Measurements from ENCODE around the gene CNRIP1. TPM values are rescaled to one million over a fixed set of nuclear protein-coding genes. Genes with fewer than 3 reads are reported as not detected.

Gene CNRIP1
- total RNA-seq, 1 experiment from 2014 or later: 14.0 TPM

DNA sequence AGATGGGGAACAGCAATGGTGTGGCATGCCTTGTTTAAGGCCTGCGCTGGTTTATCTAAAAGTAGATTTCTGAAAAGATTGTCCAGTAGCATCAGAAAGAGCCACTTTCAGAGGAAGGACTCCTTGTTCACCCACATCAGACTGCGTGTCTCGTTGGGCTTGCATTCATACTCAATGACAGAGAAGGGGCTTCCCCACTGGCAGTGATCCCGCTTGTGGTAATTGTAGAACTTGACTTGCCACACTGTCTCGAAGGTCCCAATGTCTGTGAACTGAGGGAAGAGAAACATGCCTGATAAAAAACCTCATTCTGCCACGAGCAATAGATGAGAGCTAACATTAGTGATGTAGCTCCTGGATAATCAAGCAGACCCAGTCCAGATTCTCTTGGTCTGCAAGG, 26.0 kb downstream of the CNRIP1 start:
- no peaks in the 10 kb centered on the region for H3K36me3 ChIP-seq
- H3K9me3 ChIP-seq (replicated peaks): no peaks in the 10 kb centered on the region
- no peak overlapping the region for H3K4me3 ChIP-seq
- no peak for DNase-seq (ENCODE audit: low read depth in 1 of 2, low spot score in 2 of 2)
- H3K27me3 ChIP-seq (replicated peaks): no peaks in the 10 kb centered on the region
- H3K27ac ChIP-seq: no peak overlapping the region
- no peaks in the 10 kb centered on the region for H3K4me1 ChIP-seq (replicated peaks)

DNA sequence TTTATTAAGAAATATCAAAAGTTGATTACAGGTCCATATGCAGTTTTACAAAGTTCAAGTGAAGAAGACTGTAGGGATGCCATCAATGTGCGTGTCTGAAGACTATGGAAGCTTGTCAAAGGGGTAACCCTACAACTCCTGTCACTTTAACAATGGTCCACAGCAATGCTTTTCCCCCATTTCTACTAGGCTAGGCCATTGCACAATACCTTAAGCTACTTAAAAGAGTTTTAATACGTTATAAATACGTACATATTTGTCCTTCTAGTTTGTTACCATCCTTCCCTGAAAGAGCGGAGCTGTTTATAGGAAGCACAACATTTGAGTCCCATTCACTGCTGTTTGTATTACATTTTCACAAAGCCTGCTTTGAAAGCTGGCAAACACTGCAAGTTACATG, 26.7 kb downstream of the CNRIP1 start:
- Histone ChIP-seq H3K36me3 (no peaks in the 10 kb centered on the region), H3K4me1 (replicated peaks) (no peaks in the 10 kb centered on the region), H3K4me3 (no peak overlapping the region)

DNA sequence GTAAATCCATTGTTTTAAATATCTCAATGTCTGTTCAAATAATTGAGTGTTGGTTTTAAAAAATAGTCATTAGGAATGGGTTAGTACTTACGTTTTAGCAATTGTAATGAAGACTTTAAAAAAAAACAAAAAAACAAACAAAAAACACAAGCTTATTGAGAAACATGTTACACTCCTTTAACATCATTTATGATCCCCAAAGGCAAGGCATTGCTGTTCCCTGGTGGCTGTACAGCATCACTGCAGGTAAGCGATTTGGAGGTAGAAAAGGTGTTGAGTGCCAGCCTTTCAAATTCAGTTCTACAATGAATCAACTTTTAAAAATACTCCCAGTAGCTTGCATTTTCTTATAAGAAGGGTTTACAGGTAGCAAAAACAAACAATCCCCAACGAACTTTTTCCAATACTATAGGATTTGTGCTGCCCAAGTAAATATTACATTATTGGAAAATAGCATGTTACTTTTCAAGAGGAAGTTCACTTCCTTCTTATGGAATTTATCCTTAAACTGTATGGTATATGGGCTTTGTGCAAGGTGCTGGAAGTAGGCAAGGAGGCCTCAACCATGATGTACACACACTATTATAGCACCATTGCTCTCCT, 27.5 kb downstream of the CNRIP1 start:
- no peaks in the 10 kb centered on the region for H3K9me3 ChIP-seq (replicated peaks)
- H3K27ac ChIP-seq: no peak overlapping the region
- no peak overlapping the region for H3K4me3 ChIP-seq
- no peaks in the 10 kb centered on the region for H3K27me3 ChIP-seq (replicated peaks)
- H3K4me1 ChIP-seq (replicated peaks): no peaks in the 10 kb centered on the region
- H3K36me3 ChIP-seq: no peaks in the 10 kb centered on the region
- no peak for DNase-seq (ENCODE audit: low read depth in 1 of 2, low spot score in 2 of 2)

More for the DNA sequence above, 26.7 kb downstream of the CNRIP1 start:
- no peaks in the 10 kb centered on the region for H3K27me3 ChIP-seq (replicated peaks)
- no peak for DNase-seq (ENCODE audit: low read depth in 1 of 2, low spot score in 2 of 2)
- H3K9me3 ChIP-seq (replicated peaks): no peaks in the 10 kb centered on the region
- H3K27ac ChIP-seq: no peak overlapping the region

DNA sequence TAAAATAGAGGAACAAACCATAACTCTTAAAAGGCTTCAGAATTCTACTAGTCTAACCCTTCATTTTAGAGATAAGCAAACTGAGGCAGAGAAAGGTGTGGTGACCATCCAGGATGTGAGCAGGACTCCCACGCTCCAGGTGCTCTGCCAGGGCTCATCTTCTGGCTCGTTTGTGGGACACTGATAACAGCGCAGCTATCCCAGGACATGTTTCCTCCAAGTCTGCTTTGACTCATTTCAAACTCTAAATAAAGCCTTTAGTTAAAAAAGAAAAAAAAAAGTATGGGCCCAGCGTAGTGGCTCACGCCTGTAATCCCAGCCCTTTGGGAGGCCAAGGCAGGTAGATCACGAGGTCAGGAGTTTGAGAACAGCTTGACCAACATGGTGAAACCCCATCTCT, 28.4 kb downstream of the CNRIP1 start:
- H3K36me3 ChIP-seq: no peaks in the 10 kb centered on the region
- no peak overlapping the region for H3K27ac ChIP-seq
- no peaks in the 10 kb centered on the region for H3K9me3 ChIP-seq (replicated peaks)
- no peak for DNase-seq (ENCODE audit: low read depth in 1 of 2, low spot score in 2 of 2)
- no peaks in the 10 kb centered on the region for H3K4me1 ChIP-seq (replicated peaks)
- no peaks in the 10 kb centered on the region for H3K27me3 ChIP-seq (replicated peaks)
- no peak overlapping the region for H3K4me3 ChIP-seq

DNA sequence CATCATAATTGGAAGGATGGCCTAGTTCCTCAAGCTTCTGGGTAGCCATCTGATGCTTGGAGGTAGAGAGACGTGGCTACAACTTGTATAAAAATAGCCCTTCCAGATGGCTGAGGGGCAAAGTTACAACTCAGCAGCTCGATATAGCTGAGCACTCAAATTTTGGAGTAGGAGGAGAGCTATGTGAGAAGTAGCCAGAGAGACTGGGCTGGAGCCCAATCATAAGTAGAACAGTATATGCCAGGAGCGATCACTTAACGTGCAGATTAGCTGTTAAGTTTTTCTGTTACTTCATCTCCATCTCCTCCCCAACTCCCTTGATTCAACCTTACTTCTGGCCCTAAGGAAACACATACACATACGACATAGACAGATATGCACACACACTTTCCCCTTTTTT, 28.8 kb downstream of the CNRIP1 start:
- Histone ChIP-seq H3K4me1 (replicated peaks) (no peaks in the 10 kb centered on the region), H3K9me3 (replicated peaks) (no peaks in the 10 kb centered on the region), H3K27me3 (replicated peaks) (no peaks in the 10 kb centered on the region), H3K36me3 (no peaks in the 10 kb centered on the region), H3K4me3 (no peak overlapping the region), H3K27ac (no peak overlapping the region)
- DNase-seq (ENCODE audit: low read depth in 1 of 2, low spot score in 2 of 2): no peak

DNA sequence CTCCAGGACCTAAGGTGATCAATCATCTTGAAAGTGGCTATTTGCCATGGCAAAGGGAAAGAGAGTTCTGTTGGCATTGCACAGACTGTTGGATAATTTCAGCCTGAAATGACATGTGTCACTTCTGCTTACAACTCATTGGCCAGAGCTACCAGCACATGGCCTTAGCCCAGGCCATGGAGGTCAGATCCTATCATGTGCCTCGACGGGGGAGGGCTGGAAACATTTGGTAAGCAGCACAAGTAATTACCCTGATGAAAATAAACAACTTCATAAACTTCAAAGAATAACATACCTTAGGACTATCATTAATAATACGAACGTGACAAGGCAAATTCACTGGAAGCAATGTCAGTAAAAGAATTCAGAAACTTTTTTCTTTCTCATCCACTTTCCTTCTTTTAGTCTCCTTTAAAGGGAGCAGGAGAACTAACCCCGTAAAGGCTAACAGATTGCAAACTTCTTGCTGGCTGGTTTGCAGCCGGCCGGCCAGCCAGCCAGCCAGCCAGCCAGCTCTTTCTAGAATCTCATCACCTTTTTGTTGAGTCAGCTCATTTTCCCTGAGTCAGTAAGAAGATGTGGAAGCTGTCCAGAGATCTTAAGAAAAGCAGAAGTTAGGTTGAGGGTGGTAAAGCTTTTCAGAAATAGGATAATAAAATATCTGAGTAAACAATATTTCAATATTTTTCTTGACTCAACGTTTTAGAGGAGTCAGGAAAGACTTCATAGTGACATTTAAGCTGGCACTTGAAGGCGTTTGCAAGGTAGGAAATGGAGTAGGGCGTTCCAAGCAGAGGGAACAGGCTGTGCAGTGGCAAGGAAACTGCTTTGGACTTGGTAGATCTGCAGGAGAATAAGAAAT, 31.9 kb downstream of the CNRIP1 start:
- no peaks in the 10 kb centered on the region for H3K36me3 ChIP-seq
- no peak overlapping the region for H3K4me3 ChIP-seq
- no peaks in the 10 kb centered on the region for H3K9me3 ChIP-seq (replicated peaks)
- no peaks in the 10 kb centered on the region for H3K27me3 ChIP-seq (replicated peaks)
- no peak overlapping the region for H3K27ac ChIP-seq
- DNase-seq (ENCODE audit: low read depth in 1 of 2, low spot score in 2 of 2): no peak
- no peaks in the 10 kb centered on the region for H3K4me1 ChIP-seq (replicated peaks)

DNA sequence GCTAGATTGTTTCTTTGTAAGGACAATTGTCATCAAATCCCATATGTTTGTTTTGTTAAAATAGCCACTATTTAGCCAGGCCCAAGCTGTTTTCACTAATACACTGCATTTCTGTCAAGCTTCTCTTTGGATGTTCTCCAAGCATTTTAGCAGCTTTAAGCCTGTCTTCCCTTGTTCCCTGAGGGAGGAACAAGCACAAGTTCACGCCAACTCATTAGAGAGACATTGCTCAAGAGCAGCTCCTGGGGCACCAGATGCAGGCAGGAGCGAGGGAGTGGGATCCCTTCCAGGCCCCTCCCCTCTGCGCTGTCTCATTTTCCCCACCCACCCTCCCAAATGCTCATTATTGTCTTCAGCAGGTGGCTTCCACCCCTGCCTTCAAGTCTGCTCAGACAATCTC, 34.9 kb downstream of the CNRIP1 start:
- Histone ChIP-seq H3K4me1 (replicated peaks) (no peaks in the 10 kb centered on the region), H3K9me3 (replicated peaks) (no peaks in the 10 kb centered on the region), H3K27me3 (replicated peaks) (no peaks in the 10 kb centered on the region; the same call in none of the 2 replicates), H3K4me3 (no peak overlapping the region), H3K36me3 (no peaks in the 10 kb centered on the region), H3K27ac (no peak overlapping the region)
- DNase-seq (ENCODE audit: low read depth in 1 of 2, low spot score in 2 of 2): no peak

DNA sequence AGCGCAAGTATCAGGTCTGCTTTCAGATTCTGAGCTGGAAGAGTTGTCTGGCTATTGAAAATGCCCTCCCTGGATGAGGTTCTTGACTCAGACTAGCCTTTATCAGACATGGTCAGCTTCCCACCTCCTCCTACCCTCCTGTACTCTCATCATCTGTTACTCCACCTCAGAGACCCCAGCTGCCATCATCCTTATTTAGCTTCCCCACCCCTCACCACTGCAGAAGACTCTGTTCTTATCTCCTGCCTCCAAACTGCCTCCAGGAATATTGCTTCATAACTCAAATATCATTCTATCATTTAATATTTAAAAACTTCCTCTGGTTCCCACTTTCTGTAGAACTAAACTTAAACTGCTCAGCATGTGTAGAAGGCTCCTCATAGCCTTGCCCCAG, 36.3 kb downstream of the CNRIP1 start:
- DNase-seq (ENCODE audit: low read depth in 1 of 2, low spot score in 2 of 2): no peak
- Histone ChIP-seq H3K27ac (no peak overlapping the region), H3K36me3 (no peaks in the 10 kb centered on the region), H3K27me3 (replicated peaks) (peaks cover 1% of the 10 kb centered on the region), H3K9me3 (replicated peaks) (no peaks in the 10 kb centered on the region), H3K4me3 (no peak overlapping the region), H3K4me1 (replicated peaks) (no peaks in the 10 kb centered on the region)

DNA sequence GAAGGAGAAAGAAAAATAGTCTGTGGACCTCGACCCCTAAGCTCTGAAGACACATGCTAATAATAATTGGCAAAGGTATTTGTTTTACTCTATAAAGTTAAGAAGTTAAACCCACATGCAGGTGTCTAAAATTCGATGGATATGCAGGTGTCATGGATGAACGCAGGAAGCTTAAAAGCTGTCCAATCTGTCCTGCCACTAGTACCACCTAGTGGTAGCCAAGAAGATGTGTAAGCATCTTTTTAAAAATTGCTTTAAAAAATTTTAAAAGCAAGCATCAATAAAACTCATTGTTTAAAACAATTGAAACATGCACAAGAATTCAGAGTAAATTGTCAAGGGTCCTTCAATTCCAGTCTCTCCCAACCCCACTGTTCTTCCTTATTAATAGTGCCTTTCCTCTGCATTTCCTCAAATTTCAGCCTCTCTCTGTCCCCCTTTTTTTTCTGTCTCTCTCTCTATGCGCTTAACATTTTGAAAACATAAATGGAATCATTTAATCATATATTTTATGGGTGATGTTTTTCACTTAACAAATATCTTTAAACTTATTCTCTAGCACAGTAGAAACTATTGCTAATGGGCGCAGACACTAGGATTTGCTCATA, 36.8 kb downstream of the CNRIP1 start:
- DNase-seq (ENCODE audit: low read depth in 1 of 2, low spot score in 2 of 2): peak in 1 of 2 experiments; percentile 19
- H3K4me1 ChIP-seq (replicated peaks): no peaks in the 10 kb centered on the region
- peaks cover 6% of the 10 kb centered on the region for H3K27me3 ChIP-seq (replicated peaks)
- H3K36me3 ChIP-seq: no peaks in the 10 kb centered on the region
- H3K4me3 ChIP-seq: no peak overlapping the region
- H3K9me3 ChIP-seq (replicated peaks): no peaks in the 10 kb centered on the region
- H3K27ac ChIP-seq: no peak overlapping the region

DNA sequence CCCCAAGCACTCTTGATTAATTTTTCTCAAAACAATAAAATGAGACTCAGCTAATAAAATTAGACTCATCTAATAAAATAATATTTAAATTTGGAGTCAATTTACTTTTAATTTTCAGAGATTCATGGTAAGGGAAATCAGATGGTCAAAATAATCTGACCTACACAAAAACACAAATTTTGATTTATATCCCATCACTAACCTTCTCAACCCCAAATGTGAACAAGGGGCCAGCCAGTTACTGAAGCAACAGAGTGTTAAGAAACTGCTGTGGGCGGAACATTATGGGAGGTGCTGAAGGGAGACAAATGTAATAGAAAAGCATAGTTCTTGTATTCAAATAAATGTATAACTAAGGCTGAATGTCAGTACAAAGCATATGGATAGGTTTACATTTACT, 39.0 kb downstream of the CNRIP1 start:
- Histone ChIP-seq H3K4me1 (replicated peaks) (no peaks in the 10 kb centered on the region), H3K27ac (no peak overlapping the region), H3K9me3 (replicated peaks) (no peaks in the 10 kb centered on the region), H3K27me3 (replicated peaks) (peaks cover 6% of the 10 kb centered on the region), H3K36me3 (no peaks in the 10 kb centered on the region), H3K4me3 (no peak overlapping the region)
- DNase-seq (ENCODE audit: low read depth in 1 of 2, low spot score in 2 of 2): no peak

DNA sequence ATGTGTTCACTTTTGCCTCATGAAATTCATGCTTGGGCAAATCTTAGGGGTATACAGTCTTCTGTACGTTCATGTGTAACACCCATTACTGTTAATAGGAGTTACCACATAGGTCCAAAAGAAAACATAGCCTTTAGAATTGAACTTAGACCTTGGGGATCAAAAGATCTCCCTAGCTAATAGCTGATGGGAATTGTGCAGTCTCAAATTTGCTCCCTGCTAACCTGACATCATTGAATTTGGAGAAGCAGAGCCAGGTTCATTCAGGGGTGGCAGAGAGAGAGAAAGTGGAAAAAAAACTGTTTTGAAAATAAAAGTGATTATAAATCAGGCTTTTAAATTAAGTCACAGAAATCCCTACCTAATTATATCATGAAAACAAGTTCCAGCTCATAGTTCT, 39.4 kb downstream of the CNRIP1 start:
- H3K4me3 ChIP-seq: no peak overlapping the region
- no peaks in the 10 kb centered on the region for H3K36me3 ChIP-seq
- no peak for DNase-seq (ENCODE audit: low read depth in 1 of 2, low spot score in 2 of 2)
- H3K27me3 ChIP-seq (replicated peaks): peaks cover 6% of the 10 kb centered on the region
- H3K27ac ChIP-seq: no peak overlapping the region
- H3K4me1 ChIP-seq (replicated peaks): no peaks in the 10 kb centered on the region
- no peaks in the 10 kb centered on the region for H3K9me3 ChIP-seq (replicated peaks)

DNA sequence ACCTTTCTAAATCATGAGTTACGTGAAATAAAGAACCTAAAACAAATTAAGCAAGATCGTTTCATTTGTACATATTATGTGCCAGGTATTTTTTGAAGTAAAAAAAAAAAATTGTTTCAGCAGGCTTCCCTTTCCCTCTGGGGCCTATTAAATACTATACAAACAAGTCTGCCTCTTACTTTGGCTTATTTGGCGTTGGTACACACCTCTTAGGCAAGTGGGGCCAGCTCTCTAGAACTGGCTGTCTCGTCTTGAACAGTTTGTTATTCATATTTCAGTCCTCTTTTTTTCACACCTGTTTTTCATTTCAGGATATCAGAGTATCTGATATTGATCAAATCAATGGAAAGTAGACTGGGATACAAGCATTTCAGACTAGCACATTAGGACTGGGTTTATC, 40.1 kb downstream of the CNRIP1 start:
- Histone ChIP-seq H3K27ac (no peak overlapping the region), H3K9me3 (replicated peaks) (no peaks in the 10 kb centered on the region), H3K4me3 (no peak overlapping the region), H3K4me1 (replicated peaks) (no peaks in the 10 kb centered on the region), H3K27me3 (replicated peaks) (peaks cover 6% of the 10 kb centered on the region), H3K36me3 (no peaks in the 10 kb centered on the region)
- DNase-seq (ENCODE audit: low read depth in 1 of 2, low spot score in 2 of 2): no peak

DNA sequence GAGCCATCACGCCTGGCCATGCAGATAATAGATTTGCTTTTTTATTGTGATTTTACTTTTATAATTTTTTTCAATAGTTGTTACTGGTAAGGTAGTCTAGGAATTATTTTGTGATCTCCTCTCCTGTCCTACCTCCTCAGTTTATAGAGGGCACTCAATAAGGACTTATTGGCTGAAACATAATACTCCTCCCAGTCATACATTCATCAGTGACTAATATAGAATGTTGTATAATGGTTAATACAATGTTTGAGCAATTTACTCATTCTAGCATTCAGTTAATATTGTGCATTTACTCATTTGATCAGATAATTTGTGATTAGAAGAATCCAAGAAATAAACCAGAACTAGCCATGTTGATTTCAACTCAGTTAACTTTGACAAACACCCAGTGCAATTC, 41.6 kb downstream of the CNRIP1 start:
- Histone ChIP-seq H3K4me1 (replicated peaks) (no peaks in the 10 kb centered on the region), H3K36me3 (no peaks in the 10 kb centered on the region), H3K4me3 (no peak overlapping the region), H3K9me3 (replicated peaks) (no peaks in the 10 kb centered on the region), H3K27ac (no peak overlapping the region), H3K27me3 (replicated peaks) (peaks cover 8% of the 10 kb centered on the region)
- DNase-seq (ENCODE audit: low read depth in 1 of 2, low spot score in 2 of 2): no peak

DNA sequence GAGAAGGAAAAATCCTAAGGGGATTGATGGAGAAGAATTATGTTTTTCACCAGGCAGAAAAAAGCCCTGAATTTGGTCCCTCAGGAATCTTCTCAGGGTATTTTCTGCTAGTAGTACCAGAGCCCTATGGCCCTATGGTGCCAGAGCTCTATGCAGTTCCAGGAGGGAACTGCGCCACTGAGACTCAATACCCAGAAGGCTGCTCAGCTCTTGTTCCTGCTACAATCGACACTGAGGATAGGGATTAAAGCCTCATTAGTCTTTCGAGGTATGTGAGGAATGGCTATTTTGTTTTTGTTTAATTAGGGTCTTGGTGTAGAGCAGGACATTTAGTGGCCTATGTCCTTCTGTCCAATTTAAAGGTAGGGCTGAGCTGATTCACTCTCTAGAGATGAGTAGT, 45.7 kb downstream of the CNRIP1 start:
- no peak for DNase-seq (ENCODE audit: low read depth in 1 of 2, low spot score in 2 of 2)
- H3K9me3 ChIP-seq (replicated peaks): no peaks in the 10 kb centered on the region
- H3K27me3 ChIP-seq (replicated peaks): peaks cover 11% of the 10 kb centered on the region
- H3K4me3 ChIP-seq: no peak overlapping the region
- no peaks in the 10 kb centered on the region for H3K36me3 ChIP-seq
- no peaks in the 10 kb centered on the region for H3K4me1 ChIP-seq (replicated peaks)
- no peak overlapping the region for H3K27ac ChIP-seq
